ENCODE results near the gene TNFRSF19. TPM values are rescaled to one million over a fixed set of nuclear protein-coding genes. Genes with fewer than 3 reads are reported as not detected.
A peak's percentile ranks its signal among the peaks of the same experiment; 100 is the strongest.

TNFRSF19 gene
- total RNA-seq, 2 donors from 2014 or later, result 5.4 to 6.9 TPM

DNA sequence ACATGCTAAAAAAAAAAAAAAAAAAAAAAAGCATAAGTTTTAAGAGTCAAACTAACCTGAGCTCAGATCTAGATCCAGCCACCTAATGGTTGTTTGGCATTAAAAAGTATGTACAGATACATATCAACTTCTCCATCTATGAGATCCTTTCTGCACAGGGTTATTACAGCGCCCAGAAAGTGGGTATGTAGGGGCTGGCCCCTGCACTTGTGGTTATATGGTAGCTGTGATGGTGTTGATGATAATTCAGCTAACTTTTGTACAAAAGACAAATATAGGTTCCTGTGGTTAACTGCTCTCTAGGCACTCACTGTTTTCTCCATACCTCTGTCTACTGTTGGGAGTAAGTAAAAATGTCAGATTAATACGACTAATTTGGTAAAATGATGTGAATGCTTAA lies 81.7 kb downstream of the TNFRSF19 start:
- peaks cover 10% of the 10 kb centered on the region for H3K4me1 ChIP-seq
- TF ChIP-seq, protein P1, sequence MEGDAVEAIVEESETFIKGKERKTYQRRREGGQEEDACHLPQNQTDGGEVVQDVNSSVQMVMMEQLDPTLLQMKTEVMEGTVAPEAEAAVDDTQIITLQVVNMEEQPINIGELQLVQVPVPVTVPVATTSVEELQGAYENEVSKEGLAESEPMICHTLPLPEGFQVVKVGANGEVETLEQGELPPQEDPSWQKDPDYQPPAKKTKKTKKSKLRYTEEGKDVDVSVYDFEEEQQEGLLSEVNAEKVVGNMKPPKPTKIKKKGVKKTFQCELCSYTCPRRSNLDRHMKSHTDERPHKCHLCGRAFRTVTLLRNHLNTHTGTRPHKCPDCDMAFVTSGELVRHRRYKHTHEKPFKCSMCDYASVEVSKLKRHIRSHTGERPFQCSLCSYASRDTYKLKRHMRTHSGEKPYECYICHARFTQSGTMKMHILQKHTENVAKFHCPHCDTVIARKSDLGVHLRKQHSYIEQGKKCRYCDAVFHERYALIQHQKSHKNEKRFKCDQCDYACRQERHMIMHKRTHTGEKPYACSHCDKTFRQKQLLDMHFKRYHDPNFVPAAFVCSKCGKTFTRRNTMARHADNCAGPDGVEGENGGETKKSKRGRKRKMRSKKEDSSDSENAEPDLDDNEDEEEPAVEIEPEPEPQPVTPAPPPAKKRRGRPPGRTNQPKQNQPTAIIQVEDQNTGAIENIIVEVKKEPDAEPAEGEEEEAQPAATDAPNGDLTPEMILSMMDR (IDR thresholded peaks at IDR 0.05), result no peak
- no peak for TF ChIP-seq POLR2A (IDR thresholded peaks at IDR 0.05)
- WGBS, 2 donors, result 75 to 95% methylated on average over 2 of the region's 2 CpGs
- no peaks in the 10 kb centered on the region for H3K27me3 ChIP-seq
- H3K27ac ChIP-seq, result no peak overlapping the region
- ATAC-seq, result no peak
- no peaks in the 10 kb centered on the region for H3K36me3 ChIP-seq (replicated peaks in 1 of 2; ENCODE audit: insufficient read depth in 1 of 2, low read depth in 2 of 2)
- no peaks in the 10 kb centered on the region for H3K9me3 ChIP-seq
- H3K4me3 ChIP-seq, result no peak overlapping the region
- no peak for DNase-seq
- intact Hi-C loops (cut with DNase I), result no loop called here

DNA sequence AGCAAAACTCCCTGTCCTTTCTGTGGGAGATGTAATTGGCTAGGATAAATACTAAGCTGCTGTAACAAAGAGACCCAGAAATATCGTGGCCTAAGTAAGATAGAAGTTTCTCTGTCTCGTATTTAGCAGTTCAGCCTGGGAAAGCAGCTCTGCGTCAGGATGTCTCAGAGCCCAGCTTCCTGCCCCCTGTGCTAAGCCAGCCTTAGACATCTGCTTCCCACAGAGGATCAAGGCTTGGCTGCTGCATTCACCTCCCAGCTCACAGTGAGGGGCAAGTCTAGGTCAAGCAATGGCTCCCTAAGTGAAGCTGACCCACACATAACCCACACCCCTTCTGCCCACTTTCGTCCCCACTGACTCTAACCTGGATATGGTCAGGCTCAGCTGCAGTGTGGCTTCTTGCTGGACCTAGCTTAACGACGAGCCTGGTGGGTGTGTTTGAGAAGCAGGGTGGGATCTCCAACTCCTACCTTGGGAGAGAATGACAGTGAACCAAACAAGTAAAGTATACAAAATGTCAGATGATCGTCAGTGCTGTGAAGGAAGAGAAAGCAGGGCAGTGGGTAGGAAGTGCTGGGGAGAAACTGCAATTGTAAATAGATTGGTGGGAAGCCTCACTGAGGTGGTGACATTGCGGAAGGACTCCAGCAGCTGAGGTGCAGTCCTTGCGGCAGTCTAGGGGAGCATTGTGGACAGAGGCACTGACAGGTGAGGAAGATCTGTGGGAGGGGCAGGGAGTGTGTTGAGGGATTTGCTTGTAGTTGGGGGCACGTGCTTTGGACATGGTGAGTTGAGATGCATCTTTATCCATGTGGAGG lies 82.9 kb downstream of the TNFRSF19 start:
- Histone ChIP-seq H3K27me3 (no peaks in the 10 kb centered on the region), H3K36me3 (replicated peaks in 1 of 2; ENCODE audit: insufficient read depth in 1 of 2, low read depth in 2 of 2) (no peaks in the 10 kb centered on the region), H3K9me3 (no peaks in the 10 kb centered on the region), H3K4me3 (no peak overlapping the region), H3K27ac (no peak overlapping the region), H3K4me1 (peaks cover 10% of the 10 kb centered on the region)
- 76% methylated on average over 10 of the region's 10 CpGs for WGBS, 2 donors
- ATAC-seq, result no peak
- DNase-seq, result no peak
- intact Hi-C loops (cut with DNase I), result no loop called here
- no peak for TF ChIP-seq POLR2A (IDR thresholded peaks at IDR 0.05)
- TF ChIP-seq, protein P1 (IDR thresholded peaks at IDR 0.05), result no peak

DNA sequence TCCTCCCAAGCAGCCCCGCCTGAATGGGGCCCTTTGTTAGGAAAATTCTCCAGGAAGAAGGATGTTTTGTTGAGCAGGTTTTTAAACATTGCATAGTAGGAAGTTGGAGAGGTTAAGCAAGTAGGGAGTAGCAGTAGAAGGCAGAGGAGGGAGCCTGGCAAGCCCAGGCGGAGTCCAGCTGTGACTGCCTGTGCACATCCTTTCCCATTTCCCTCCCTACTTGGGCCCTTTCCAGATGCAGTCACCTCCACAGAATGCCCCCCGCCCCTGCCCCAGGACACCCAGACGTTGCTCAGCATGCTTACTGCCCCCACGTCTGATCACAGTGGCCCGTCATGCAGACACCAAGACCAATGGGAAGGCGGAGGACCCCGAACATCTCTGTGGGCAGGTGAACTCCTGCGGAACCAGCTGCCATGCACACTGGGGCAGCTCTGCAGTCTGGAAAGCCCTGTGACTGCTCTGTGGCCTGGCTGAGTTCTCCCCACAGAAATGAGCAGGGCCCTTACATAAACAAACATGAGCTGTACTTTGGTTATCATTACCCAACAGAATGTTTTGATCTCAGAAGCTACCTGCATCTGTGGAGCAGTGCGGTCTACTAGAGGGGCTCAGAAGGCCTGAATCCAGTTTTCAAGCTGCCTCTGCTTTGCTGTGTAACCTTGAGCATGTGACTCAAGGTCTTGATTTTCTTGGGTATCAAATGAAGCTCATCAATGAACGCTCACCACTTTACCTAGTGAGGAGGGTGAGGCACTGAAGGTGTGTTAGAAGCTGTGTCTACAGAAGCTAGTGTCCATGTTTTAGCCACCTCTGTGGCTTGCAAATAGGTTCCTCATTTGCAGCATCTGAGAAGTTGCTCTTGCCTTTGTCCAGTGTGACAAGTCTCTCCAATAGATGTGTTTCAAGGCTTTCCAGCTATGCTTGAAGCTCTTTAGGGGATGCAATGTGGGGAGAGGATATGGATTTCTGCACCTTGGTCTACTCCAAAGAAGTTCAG lies 84.2 kb downstream of the TNFRSF19 start:
- Histone ChIP-seq H3K9me3 (no peaks in the 10 kb centered on the region), H3K4me3 (no peak overlapping the region), H3K27me3 (no peaks in the 10 kb centered on the region), H3K27ac (peak overlapping the region in 2 of 4 donors; percentile 46), H3K4me1 (peaks cover 10% of the 10 kb centered on the region), H3K36me3 (replicated peaks in 1 of 2; ENCODE audit: insufficient read depth in 1 of 2, low read depth in 2 of 2) (no peaks in the 10 kb centered on the region)
- intact Hi-C loops (cut with DNase I), result no loop called here
- no peak for TF ChIP-seq POLR2A (IDR thresholded peaks at IDR 0.05)
- TF ChIP-seq, protein P1 (IDR thresholded peaks at IDR 0.05), result no peak
- 70 to 77% methylated on average over 8 to 11 of the region's 11 CpGs for WGBS, 2 donors
- ATAC-seq, result peak; percentile 33
- DNase-seq, result no peak

DNA sequence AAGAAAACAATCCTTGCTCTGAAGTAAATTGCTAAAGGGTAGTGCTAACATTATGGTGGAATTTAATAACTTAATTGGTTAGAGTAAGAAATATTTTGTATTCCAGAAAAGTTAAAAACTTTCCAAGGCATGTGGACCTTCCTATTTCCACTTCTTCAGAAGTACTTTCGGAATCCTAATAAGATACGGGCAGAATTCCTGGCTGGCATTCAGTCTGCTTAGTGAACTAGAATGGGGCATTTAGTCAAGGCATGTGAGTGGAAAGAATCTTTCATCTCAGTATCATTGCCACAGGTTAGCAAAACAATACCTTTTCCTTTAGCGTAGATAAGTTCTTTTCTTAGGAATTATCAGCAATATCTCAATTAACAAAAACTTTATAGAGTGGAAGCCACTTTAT lies 85.1 kb downstream of the TNFRSF19 start:
- peaks cover 10% of the 10 kb centered on the region for H3K4me1 ChIP-seq
- WGBS, 2 donors, result 90 to 94% methylated on average over 3 of the region's 3 CpGs
- ATAC-seq, result no peak
- DNase-seq, result no peak
- H3K36me3 ChIP-seq (replicated peaks in 1 of 2; ENCODE audit: insufficient read depth in 1 of 2, low read depth in 2 of 2), result no peaks in the 10 kb centered on the region
- intact Hi-C loops (cut with DNase I), result no loop called here
- H3K27me3 ChIP-seq, result no peaks in the 10 kb centered on the region
- TF ChIP-seq POLR2A (IDR thresholded peaks at IDR 0.05), result no peak
- TF ChIP-seq, protein P1 (IDR thresholded peaks at IDR 0.05), result no peak
- H3K27ac ChIP-seq, result no peak overlapping the region
- no peak overlapping the region for H3K4me3 ChIP-seq
- no peaks in the 10 kb centered on the region for H3K9me3 ChIP-seq

Measured in body of pancreas (tissue), 4 donors.